NCI-H446 (cell line): ENCODE measurements around the gene CYGB.

ENCODE experiments used
- DNase-seq, 2 experiments: peaks; one replicate each; lab custom pipeline; 2025; lab: John Stamatoyannopoulos, UW

The CYGB gene

DNA sequence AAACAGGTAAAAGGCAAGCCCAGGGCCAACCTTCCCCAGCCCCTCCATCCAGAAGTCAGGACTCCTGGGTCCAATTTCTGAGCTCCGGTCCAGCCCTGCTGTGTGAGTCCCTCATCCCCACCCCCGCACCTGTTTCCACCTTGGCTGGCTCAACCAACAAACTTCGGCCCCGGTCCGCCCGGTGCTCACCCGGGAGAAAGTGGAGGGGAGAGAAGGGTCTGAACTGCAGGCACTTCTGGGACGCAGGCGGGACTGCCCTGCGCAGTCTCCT is 36.8 kb downstream of the CYGB start:
- no peak for DNase-seq

DNA sequence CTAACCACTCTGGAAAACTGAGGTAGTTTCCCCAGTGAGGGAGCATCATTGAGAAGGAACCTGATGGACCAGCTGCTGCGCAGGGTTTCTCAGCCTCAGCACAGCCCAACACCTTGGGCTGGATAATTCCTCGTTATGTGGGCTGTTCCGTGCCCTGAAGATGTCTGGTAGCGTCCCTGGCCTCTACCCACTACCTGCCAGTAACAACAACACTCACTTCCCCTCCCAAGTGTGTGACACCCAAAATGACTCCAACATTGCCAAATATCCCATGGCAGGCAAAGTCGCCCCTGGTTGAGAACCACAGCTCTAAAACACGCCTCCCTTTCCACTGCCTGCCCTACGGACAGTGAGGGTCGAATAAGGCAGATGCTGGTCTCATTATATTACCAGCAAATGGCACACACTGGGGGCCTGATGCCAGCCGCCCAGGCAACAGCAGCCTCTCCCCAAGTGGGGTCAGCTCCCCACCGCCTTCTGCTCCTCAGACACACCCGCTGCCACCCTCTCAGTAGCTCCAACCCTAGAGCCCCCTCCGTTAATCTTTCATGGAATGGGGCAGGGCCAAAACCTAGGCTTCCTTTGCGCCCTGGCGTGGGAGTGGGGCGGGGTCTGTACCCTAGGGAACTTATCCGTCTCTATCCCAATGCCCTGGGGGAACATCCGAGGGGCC is 37.3 kb downstream of the CYGB start:
- no peak for DNase-seq

DNA sequence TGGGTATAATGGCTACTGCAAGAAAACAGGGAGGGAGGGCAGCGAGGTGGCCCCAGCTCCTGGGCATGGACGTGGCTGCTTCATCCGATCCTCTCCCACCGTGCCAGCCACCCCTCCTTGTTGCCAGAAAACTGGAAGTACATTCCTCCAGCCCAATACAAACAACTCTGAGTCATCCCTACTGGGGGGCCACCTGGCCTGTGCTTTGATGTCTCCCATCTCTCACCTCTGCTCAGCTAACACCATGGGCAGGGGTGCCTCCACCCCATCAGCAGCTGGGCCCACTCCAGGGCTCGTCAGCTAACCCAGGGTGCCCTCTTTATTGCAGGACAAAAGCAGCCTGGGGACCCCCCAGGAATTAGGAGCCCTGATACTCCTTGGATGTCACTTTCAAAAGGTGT is 38.2 kb downstream of the CYGB start:
- peak in 1 of 2 experiments; percentile 22 for DNase-seq

DNA sequence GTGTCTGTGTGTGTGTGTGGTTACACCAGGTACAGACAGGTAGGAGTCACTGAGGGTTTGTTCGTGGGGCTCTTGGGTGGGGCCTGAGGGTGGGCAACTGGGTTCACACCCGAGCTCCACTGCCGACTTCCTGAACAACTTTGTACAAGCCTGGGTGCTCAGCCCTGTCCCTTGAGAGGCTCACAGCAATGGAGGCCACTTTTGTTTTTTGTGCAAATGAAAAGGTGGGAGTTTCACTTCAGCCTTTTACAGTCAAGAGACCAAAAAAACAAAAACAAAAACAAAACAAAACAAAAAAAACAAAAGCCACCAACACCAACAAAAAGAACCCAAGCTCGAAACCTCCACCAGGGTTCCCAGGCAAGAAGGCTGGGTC is 38.6 kb downstream of the CYGB start:
- DNase-seq: no peak

DNA sequence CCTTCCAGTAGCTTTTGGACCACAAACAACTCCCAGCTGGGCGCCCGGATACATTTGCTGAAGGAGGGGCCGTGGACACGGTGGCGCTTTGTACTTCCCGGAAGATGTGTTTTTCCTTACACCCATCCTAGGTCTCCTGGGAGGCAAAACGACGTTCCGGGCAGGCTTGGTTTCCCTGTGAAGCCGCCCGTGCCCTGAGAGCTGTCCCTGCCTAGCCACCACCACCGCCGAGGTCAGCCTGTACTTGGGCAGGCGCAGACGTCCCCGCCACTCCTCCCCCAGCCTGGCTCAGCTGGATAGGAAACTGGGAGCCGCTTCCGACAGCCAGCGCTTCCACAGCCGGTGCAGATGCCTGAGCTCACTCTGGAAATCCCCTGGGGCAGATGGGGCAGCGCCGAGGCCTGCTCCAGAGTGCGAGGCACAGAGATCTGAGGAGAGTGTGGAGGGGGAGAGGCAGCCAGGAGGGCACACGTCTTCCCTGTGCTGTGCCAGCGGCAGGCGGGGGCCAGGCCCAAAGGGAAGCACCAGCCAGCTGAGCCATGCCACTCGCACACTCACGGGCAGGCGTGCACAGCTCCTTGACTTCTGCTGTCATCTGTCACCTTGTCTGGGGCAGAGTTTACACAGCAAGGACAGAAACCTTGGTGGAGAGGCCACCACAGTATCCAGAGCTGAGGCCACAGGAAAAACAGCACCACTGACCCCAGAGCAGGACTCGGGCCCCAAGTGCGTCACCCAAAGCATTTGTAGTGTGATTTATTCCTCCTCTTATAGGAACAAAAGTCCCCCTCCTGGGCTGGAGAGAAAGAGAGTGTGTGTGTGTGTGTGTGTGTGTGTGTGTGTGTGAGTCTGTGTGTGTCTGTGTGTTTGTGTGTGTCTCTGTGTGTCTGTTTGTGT is 39.3 kb downstream of the CYGB start:
- DNase-seq: peak; percentile 59 to 91

DNA sequence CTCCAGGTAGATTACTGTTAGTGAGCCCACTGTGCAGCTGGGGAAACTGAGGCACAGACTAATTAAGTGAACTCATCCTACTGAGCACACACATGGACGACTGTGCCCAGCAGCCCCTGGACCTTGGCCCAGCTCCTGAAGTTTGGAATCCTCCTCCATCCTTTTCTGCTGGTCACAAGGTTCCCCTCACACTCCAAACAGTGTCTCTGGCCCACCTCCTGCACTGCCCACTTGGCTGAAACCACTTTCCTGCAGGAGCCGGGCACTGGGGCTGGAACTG is 39.9 kb downstream of the CYGB start:
- no peak for DNase-seq

DNA sequence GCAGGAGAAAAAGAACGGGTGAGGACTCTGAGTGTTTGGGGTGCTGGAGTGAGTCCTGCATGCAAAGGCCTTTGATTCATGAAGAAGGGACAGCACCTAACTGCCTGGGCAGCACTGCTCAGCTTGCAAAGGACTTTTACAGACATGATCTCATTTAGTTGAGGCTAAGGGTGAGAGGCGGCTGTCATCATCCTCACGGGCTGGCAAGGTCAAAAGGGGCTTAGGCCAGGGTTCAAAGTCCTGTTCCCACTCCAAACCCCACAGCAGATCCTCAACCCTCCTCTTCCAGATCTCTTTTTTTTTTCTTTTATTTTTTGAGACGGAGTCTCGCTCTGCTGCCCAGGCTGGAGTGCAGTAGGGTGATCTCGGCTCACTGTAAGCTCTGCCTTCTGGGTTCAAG is 41.0 kb downstream of the CYGB start:
- DNase-seq: no peak

DNA sequence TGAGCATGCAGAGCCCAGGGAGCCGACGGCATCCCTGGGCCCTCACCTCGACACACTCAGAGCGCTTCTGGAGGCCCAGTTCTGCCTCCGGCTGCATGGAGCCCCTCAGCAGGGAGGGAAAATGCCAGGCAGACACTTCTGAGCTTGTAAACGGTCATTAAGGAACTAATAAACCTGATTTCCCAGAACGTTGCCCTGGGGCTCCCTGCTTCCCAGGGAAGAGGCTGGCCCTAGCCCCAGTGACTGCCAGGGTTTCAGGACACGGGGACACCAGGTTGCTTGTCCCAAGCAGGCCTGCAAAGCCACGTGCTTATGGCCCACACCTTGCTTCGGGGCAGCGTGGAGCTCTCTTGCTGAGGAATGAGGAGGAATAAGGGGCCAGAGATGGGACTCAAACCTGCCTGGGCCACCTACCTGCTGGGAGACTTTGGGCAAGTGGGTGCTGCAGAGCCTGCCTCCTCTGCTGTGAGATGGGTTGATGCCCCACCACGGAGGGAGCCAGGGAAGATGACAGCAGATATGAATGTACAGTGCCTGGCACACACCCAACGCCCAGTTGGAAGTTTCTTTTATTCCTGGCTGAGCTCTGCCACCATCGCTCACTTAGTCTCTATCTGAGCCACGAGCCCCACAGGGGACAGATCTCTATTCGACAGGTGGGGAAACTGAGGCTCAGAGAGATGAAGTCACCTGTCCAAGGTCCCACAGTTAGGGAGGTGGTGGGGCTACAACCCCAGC is 41.7 kb downstream of the CYGB start:
- DNase-seq: peak; percentile 16 to 36

DNA sequence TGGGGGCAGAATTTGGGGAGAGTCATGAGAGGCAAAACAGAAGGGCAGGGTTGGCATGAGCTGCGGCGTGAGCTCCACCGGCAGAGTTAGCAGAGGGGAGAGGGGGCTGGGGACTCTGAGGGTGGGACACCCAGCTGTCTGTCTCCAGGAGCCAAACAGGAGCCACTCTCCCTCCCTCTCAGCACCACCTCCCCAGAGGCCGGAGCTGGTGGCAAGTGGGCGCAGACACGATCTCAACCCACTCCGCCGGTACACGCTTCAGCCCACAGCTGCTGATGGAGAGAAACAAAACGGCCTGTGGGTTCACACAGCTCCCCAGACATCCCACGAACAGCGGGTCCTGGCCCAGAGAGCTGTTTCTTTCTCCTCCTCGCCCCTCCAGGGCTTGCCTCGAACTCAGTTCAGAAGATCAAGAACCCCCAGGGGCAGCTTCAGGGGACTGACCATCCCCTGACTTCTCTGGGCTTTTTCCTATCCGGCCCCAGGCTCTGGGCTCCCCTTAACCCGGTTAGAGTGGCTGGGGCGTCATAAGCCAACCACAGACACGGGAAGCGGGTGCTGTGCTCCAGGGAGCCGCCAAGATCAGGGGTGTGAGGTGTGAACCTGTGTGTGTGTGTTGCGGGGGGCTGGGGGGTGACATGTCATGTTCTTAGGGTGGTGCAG is 43.9 kb downstream of the CYGB start:
- DNase-seq: no peak

DNA sequence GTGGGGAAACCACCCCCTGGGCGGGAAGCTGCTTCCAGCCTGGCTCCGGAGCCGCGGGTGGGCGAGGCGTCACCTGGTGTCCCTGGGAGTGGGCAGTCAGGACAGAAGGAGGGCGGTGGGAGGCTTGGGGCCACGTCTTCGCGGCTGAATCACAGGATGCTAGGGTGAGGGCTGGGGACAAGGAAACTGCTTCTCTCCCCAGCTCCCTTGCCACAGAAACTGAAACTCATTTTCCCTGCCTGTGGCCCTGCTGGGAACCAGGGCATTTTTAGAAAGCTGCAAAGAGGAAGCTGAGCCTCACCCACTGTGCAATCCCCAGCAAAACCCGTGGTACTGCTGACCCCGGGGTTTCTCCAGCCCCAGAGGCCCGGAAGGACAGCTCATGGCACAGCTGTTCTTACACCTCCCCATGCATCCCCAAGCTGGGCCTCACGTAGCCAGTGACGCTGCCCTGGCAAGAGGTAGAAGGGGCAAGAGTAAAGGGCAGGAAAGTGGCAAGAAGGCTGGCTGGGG is 44.5 kb downstream of the CYGB start:
- DNase-seq: no peak

DNA sequence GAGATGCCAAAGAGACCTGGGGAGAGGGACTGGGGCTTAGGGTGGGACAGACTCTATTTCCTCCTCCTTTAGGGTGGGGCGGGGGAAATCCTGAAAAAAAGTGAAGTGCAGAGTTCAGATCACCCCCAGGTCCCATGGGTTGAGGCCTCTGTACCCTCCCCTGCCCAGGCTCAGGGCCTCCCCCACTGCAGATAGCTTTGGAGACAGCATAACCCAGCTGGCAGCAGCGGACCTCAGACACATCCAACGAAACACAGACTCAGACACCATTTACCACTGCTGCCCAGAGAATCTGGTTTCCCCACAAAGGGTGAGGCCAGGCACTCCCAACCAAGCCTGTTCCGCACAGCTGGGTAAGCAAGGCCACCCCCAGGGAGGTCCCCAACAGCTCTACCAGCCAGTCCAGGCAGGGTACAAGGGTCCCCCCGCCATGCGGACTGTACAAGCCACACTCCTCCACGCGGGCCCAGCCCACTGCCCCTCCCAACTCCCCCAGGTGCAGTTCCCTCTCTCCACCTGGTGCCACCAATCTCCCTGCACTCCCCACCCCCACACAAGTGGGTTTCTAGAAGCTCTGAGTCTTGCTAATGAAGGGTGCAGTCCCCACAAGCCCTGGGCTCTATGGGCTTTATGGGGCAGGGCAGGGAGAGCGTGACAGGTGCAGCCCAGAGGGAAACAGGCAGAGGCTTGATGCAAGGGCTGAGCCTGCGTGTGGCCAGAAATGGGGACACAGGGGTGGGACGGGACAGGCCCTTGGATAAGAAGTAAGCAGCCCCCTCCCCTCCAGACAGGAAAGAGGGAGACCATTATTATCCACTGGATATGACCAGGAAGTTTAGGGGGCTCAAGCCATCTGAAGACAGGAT is 45.2 kb downstream of the CYGB start:
- DNase-seq: no peak

DNA sequence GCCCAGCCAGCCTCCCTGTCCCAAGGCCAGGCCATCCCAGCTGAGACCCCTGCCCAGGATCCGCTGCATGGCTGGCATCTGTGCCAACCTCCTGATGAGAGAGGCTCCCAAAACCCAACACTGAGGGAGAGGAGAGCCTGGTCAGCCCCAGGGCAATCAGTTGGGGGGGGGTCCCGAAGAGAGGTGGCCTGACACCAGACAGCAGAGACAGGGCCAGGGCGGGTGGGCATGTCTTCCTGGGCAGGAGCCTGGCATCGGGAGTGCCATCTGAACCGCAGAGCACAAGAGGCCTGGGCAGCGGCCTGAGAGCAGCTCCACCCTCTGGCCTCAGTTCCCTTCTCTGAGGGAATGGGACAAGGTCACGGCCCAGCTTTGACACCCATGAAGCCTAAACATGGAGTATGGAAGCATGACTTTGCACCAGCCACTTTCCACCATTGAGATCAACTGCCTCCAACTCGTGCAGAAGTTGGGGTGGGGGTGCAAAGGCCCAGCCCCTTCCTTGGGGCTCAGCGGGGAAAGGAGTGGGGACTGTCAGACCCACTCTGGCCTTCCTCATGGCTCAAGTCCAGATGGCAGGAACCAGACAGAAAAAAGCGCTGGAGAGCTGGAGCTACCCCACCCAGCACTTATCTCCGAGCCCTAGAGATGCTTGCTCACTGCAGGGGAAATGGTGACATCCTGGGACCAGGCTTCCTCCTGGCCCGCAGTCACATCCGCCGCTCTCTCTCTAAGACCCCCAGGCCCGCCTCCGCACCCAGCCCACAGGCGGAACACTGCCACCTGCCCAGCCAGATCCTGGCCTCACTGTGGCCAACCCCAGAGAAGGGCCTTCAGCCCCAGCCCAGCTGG is 46.0 kb downstream of the CYGB start:
- DNase-seq: no peak

DNA sequence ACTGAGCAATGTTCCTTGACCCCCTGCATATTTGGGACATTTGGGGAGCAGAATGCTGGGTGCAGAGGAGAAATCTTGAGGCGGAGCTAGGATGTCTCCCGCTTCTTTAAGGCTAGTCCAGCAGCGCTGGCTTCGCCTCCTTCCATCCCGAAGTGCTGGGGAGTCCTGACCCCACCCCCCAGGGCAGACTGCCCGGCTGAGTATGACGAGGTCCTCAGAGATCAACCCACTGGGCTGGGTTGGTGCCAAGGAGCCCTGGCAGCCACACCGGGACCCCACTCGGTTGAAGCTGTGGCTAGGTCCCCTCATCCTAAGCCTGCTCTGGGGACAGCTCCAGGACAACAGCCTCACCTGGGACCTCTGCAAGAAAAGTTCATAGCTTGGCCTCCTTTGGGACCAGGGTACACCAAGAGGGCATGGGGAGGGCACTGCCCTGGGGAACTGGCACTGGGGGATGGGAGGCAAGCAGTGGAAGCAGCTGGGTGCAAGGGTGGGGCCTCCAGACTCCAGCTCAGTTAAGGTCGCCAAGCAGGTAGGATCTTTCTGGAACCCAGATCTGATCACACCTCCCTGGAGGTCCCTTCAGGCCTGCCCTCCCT is 47.3 kb downstream of the CYGB start:
- no peak for DNase-seq

DNA sequence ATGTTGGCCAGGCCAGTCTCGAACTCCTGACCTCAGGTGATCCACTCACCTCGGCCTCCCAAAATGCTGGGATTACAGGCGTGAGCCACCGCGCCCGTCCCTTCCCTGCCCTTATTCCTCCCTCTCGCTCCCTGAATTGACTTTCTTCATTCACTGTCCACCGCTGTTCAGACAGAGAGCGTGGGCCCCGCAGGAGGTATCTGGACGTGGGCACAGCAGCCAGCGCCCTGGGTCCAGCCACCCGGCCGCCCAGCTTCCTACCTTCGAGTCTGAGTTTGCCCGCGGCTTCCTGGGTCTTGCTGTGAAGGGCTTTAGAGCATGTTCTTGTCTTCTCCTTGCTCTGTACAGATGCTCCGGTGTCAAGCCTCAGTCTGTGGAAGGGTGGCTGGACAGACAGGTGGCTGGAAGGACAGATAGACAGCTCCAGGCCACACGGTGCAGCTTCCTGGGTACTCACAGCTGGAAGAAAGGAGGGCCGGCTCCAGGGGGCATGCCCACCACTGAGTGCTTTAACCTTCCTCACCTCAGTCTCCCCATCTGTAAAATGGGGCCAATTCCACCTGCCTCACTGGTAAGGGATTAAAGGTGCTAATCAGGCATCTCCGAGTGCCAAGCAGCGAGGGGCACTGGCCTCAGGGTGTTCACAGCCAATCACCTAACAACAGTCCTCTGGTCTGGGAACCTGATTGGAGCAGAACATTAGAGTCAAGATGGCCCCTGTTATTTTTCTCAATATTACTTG is 49.9 kb downstream of the CYGB start:
- no peak for DNase-seq

DNA sequence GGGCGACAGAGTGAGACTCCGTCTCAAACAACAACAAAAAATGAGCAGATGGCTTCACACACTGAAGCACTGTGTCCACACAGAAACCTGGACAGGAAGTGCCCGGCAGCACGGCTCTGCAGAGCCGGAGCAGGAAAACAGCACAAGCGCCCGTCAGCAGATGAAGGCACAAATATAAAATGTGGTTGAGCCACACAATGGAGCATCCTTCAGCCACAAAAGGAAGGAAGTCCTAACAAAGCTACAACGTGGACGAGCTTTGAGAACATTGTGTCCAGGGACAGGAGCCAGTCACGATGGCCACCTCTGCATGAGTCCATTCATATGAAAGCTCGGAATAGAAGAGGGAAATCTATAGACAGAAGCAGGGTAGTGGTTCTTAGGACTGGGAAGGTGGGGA is 51.9 kb downstream of the CYGB start:
- DNase-seq: no peak

DNA sequence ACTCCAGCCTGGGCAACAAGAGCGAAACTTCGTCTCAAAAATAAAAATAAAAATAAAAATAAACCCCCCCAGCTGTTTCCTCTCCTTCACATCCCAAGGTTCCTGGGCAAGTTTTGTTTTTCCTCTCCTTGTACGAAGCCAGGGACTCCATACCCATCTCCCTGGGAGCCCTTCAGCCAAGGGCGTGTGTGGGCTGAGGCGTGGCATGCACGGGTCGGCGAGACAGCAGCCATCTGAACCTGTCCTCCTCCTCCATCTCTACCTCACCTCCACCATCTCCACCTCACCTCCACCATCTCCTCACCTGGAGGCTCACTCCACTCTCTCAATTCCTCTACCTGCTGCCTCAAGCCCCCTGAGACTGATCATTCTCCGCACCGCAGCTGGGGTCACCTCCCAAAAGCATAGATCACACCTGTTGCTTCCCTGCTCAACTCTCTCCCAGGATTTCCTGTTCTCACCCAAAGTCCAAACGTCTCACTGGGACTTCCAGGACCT is 53.2 kb downstream of the CYGB start:
- DNase-seq: no peak

DNA sequence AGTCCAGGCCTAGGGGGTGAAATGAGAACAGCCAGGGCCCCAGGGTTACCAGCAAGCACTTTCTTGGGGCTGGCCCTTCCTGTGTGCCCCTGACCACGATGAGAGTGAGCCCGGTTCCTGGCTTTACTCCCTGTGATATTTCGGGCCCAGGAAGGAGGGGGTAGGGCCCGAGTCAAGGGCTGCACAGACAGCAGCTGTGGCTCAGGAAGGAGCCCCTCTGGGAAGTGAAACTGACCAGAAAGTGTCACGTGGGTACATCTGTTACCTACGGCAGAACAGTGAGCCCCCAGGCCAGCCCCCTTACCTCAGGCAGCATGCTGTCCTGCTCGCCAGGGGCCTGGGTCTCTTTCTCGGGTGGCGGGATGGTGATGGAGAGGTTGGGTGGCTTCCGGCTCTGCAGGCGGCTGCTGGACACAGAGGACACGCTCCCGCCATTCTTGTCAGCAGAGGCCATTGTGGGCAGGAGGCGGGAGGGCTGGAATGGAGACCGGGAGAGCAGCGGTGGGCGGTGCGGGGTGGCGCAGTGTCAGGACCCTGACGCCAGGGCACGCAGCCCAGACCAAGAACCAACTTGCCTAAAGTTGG is 56.3 kb downstream of the CYGB start:
- no peak for DNase-seq

DNA sequence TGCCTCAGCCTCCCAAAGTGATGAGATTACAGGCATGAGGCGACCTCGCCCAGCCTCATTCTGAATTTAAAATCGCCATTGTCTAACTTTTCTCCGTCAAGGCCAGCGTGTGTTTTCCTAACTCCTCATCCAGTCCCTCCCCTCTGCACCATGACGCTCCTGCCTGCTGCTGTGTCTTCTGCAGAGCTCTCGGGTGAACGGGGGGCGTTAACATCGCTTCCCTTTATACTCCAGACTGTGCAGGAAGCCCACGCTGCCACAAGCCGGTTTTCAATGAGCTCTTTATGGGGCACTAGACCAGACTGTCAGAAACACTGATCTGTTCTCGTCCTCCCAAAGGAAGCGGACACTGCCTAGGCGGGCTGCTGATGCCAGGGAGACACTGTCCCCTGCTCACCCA is 56.9 kb downstream of the CYGB start:
- no peak for DNase-seq

DNA sequence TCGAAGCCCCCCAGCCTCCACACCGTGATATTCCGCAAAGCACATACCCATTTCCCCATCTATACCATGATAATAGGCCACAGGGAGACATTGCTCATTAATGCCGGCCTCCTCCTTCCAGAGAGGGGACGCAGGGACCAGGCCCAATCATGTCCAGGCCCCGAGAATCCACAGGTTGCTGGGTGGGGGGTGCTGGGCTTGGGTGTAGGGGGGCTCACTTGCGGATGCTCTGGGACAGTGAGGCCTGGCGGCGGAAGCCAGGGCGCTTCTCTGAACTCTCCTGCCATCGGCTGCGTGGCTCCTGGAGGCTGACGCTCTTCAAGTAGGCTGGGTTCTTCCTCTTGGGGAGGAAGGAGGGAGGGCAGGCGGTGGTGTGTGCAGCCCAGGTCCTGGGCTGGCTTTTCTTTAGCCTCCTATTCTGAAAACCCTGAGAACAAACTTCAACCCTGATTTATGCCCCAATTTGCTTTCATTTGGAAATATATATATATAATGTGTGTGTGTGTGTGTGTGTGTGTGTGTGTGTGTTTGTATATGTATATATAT is 57.9 kb downstream of the CYGB start:
- DNase-seq: no peak
